Effector CD8-positive, alpha-beta T cell (primary cell): Measurements from ENCODE around the gene GTF2A2.

Experiments
- DNase-seq: peaks from one replicate; lab custom pipeline; 2025; lab: John Stamatoyannopoulos, UW

GTF2A2 gene

DNA sequence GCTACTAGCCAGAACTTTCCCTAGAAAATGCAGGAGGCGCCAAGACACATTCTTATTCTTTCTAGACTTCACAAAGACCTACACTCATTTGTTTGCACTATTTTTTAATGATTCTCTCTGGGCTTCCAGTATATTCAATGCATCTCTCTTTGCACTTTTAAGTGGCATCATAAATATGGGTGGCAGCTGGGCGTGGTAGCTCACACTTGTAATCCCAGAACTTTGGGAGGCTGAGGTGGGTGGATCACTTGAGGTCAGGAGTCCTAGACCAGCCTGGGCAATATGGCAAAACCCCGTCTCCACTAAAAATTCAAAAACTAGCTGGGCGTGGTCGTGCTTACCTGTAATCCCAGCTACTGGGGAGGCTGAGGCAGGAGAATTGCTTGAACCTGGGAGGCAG, 51.3 kb downstream of the GTF2A2 start:
- no peak for DNase-seq

DNA sequence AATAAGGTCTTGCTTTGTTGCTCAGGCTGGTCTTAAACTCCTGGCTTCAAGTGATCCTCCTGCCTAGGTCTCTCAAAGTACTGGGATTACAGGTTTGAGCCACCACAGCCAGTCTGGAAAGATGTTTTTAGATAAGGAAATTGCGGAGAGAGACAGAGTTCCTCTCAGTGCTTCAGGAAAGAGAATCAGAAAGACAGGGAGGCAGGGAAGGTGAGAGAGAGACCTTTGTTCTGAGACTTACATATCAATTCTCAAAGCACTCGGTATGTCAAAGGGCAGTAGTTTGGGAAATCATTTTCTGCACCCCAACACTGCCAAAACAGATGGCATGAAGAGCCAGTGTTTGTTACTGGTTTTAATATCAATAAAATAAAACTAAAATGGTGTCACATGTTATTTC, 58.9 kb downstream of the GTF2A2 start:
- no peak for DNase-seq

DNA sequence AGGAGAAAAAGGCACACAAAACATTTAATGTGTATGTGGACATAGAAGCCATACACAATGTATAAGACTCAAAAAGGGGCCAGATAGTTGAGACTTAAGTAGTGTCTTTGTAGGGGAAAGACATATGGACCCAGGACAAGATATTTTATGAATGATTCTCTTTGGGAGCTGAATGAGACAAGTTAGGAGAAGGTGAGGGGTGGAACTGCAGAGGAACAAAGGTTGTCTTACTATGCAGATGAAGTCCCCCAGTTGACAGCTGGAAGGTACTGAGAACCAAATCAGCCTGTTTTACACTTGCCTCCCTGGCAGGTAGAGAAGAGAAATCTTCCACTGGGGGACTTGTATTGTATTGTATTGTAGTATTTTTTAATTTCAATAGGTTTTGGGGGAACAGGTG, 60.7 kb downstream of the GTF2A2 start:
- DNase-seq, result no peak

GRCh38 chr15:59595434-59595915, 61.8 kb downstream of the GTF2A2 start:
- no peak for DNase-seq

GRCh38 chr15:59594991-59595390, 62.3 kb downstream of the GTF2A2 start:
- no peak for DNase-seq

- DNase-seq, result no peak
Measured at GRCh38 chr15:59594493-59594942, 62.8 kb downstream of the GTF2A2 start.

- DNase-seq, result no peak
Measured at GRCh38 chr15:59591356-59591755, 66.0 kb downstream of the GTF2A2 start.

DNA sequence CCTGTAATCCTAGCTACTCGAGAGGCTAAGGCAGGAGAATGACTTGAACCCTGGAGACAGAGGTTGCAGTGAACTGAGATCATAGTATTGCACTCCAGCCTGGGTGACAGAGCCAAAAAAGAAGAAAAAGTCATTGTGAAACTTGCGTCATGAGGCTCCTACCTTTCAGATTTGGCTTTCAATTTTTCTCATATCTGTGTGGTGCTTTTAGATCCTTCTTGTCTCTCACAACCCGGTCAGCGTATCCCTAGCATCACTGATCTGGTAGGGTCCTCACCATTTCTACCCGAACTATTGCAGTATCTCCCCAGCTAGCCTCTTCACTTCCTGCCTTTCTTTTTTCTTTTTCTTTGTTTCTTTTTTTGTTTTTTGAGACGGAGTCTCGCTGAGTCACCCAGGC, 67.3 kb downstream of the GTF2A2 start:
- DNase-seq, result no peak
